ENCODE results near the gene RPLP1.

Gene RPLP1

GRCh38 chr15:69490356-69491037 is 37.9 kb downstream of the RPLP1 start (continued):
- TF ChIP-seq MZF1 (tag by site-specific recombination; IDR thresholded peaks at IDR 0.05; ENCODE audit: borderline replicate concordance) = no peak
- TF ChIP-seq ZNF692 (tag by site-specific recombination; IDR thresholded peaks at IDR 0.05) = no peak
- no peak for TF ChIP-seq YY1 (tag by site-specific recombination; IDR thresholded peaks at IDR 0.05)
- TF ChIP-seq ZBTB49 (tag by site-specific recombination; IDR thresholded peaks at IDR 0.05; ENCODE audit: low read depth) = no peak
- TF ChIP-seq ZNF157 (tag by site-specific recombination; IDR thresholded peaks at IDR 0.05) = no peak
- TF ChIP-seq ZNF112 (tag by site-specific recombination; IDR thresholded peaks at IDR 0.05) = no peak
- TF ChIP-seq ZNF416 (tag by site-specific recombination; IDR thresholded peaks at IDR 0.05) = no peak

GRCh38 chr15:69491038-69491505 is 38.5 kb downstream of the RPLP1 start:
- no peak overlapping the region for H3K27ac ChIP-seq (ENCODE audit: extremely low read depth, low read depth, low read length)
- no peaks in the 10 kb centered on the region; a peak in 2 of 3 replicates for H3K36me3 ChIP-seq (ENCODE audit: control insufficient read depth in 2 of 2, insufficient read depth in 1 of 2, low read length in 2 of 2)
- POLR2A ChIA-PET = interaction anchor here (0.6 kb wide), 1 partner anchor 886 kb away, joined by 5 read pairs; no protein-coding TSS in a partner anchor
- no peak for TF ChIP-seq ZNF791 (tag by site-specific recombination; IDR thresholded peaks at IDR 0.05)
- no peak for TF ChIP-seq ZNF776 (tag by site-specific recombination; IDR thresholded peaks at IDR 0.05; ENCODE audit: borderline replicate concordance)
- no peak for TF ChIP-seq ZBTB49 (tag by site-specific recombination; IDR thresholded peaks at IDR 0.05; ENCODE audit: low read depth)
- TF ChIP-seq ZNF518A (tag by site-specific recombination; conservative IDR thresholded peaks at IDR 0.05; ENCODE audit: low read depth) = no peak
- TF ChIP-seq ZBTB8A (tag by site-specific recombination; IDR thresholded peaks at IDR 0.05) = no peak
- TF ChIP-seq ZNF266 (tag by site-specific recombination; IDR thresholded peaks at IDR 0.05; ENCODE audit: low read depth) = no peak
- no peak for TF ChIP-seq KLF10 (tag by site-specific recombination; IDR thresholded peaks at IDR 0.05)
- no peak for TF ChIP-seq ZNF658 (tag by site-specific recombination; IDR thresholded peaks at IDR 0.05)
- no peak for TF ChIP-seq ZNF19 (tag by site-specific recombination; IDR thresholded peaks at IDR 0.05; ENCODE audit: low read depth)
- TF ChIP-seq, protein P1, sequence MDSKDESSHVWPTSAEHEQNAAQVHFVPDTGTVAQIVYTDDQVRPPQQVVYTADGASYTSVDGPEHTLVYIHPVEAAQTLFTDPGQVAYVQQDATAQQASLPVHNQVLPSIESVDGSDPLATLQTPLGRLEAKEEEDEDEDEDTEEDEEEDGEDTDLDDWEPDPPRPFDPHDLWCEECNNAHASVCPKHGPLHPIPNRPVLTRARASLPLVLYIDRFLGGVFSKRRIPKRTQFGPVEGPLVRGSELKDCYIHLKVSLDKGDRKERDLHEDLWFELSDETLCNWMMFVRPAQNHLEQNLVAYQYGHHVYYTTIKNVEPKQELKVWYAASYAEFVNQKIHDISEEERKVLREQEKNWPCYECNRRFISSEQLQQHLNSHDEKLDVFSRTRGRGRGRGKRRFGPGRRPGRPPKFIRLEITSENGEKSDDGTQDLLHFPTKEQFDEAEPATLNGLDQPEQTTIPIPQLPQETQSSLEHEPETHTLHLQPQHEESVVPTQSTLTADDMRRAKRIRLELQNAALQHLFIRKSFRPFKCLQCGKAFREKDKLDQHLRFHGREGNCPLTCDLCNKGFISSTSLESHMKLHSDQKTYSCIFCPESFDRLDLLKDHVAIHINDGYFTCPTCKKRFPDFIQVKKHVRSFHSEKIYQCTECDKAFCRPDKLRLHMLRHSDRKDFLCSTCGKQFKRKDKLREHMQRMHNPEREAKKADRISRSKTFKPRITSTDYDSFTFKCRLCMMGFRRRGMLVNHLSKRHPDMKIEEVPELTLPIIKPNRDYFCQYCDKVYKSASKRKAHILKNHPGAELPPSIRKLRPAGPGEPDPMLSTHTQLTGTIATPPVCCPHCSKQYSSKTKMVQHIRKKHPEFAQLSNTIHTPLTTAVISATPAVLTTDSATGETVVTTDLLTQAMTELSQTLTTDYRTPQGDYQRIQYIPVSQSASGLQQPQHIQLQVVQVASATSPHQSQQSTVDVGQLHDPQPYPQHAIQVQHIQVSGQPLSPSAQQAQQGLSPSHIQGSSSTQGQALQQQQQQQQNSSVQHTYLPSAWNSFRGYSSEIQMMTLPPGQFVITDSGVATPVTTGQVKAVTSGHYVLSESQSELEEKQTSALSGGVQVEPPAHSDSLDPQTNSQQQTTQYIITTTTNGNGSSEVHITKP (tag by site-specific recombination; IDR thresholded peaks at IDR 0.05) = no peak
- TF ChIP-seq ZNF398 (tag by site-specific recombination; IDR thresholded peaks at IDR 0.05) = no peak
- CTCF ChIA-PET = interaction anchor here (0.9 to 1.2 kb wide), 2 partner anchors 13 to 15 kb away, joined by 3 to 4 read pairs; no protein-coding TSS in a partner anchor
- no peak overlapping the region for H3K4me3 ChIP-seq (ENCODE audit: low read depth, low read length)
- no peaks in the 10 kb centered on the region for H3K4me1 ChIP-seq (ENCODE audit: control insufficient read depth, insufficient read depth, low read length)
- H3K9me3 ChIP-seq (ENCODE audit: control insufficient read depth, insufficient read depth, low read depth, low read length) = no peaks in the 10 kb centered on the region

All from HEK293 (cell line).